NCI-H1436 (cell line): ENCODE results near the gene ARHGAP26.
A peak's percentile ranks its signal among the peaks of the same experiment; 100 is the strongest.

Experiments
- DNase-seq: peaks from one replicate; lab custom pipeline; 2025; lab: John Stamatoyannopoulos, UW

Gene ARHGAP26

DNA sequence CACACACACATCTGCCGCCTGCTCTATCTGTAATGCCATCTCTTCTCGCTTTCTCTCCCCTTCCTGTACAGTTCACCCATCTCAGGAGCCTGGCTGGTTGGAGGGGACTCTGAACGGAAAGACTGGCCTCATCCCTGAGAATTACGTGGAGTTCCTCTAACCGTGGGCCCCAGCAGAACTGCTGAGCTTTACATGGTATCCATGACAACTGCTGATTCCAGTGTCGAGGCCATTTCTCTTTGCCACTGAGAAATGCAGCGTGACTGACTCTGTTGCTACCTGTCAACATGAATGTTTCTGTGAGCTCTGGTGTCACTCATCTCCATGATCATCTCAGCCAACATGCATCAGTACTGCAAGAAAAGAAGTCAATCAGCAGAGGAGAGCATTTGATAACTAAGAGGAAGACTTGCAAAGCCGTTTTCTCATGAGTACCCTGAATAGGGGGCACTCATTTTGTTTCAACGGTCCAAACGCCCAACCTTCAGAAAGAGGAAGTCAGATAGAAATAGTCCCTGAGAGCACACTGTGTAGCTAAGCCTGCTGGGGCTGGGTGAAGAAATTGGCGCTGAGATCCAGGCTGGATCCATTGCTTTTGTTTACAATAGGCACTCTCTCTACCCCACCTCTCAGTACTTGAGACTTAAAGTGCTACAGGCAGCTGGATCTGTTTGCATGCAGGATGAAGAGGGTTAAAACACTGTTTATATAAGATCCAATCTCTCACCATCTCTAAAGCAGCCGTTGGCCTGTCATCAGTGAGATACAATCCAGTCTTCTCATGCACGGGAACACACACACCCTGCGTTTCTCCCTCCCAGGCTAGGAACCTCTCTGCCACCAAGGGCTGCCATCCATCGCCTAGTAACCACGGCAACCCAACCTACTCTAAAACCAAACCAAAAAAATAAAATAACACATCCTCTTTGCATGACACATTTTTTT, 452.4 kb downstream of the ARHGAP26 start:
- peak; percentile 77 for DNase-seq

DNA sequence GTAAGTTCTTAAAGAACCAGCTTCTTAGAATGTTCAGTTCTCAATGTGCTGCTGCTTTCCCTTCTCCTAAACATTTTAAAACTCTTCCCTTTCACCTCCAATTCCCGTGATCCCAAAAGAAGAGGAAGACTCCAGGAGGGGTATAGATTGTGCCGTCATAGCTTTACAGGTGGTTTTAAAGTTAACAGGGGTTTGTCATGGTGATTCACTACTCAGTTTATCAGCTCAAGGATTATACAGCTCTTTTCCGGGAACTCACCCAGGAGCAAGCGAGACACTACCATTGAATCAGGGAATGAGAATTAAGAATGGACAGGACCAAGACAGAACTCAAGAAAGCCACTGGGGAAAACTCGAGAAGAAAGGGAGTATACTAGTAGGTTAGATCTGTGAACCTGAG, 454.5 kb downstream of the ARHGAP26 start:
- no peak for DNase-seq

DNA sequence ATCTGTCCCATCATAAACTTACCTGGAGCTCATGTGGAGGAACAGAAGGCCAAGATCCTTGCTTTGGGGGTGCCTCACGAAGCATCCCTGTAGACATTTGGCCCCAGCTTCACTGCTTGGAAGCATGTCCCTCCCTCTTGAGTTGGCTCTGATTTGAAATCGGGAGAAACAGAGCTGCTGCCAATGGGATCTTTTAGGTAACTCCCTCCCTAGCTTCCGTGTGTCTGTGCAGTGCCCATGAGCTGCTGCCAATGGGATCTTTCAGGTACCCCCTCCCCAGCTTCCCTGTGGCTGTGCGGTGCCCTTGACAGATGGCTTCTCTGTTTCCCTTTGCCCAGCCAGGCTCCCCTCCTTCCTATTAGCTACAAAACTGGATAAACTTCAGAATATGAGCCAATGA, 455.3 kb downstream of the ARHGAP26 start:
- no peak for DNase-seq

DNA sequence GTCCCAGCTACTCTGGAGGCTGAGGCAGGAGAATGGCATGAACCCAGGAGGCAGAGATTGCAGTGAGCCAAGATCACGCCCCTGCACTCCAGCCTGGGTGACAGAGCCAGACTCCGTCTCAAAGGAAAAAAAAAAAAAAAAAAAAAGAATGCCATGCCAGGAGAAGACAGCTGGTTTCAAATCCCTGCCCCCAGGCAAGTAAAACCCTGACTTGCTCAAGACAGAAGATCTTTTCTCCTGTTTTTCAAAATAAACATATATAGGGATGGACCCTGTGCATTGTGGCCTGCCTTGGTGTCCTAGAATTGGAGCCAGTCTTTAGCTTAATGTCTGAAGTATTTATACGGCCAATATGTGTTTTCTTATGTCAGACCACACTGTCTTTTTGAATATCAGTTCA, 456.2 kb downstream of the ARHGAP26 start:
- no peak for DNase-seq

DNA sequence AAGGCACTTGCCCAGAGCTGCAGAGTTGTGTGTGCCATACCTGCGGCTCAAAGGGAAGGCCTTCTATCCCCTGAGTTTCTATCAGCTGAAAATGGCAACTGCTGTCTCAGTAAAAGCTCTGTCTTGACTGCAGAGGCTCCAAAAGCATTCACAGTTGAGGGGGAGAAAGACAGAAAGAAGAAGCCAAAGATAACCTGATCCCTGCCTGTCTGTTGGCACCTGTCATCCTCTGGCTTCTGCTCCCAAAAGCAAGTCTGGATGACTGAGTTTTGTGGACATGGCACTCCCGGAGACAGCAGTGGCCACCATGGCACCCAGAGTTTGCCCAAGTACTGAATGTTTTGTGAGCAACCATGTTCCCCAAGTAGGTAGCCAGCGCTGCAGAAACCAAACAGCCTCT, 456.7 kb downstream of the ARHGAP26 start:
- DNase-seq = no peak

DNA sequence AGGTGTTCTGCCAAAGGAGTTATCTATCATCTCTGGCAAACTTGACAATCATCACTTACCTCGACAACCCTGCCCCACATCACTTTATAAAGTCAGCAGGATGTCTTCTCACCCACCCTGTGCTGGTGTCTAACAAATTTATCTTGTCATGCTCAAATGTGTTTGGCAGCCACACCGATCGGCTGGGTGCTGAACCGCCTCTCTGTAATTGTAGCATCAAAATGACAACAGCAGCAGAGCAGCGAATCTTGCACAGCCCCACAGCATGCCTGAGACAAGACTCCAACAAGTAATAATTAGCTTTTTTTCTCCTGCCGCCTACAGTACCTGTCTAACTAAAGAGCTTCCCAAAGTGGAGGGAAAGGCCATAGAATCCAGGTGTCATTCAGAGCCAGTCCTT, 457.1 kb downstream of the ARHGAP26 start:
- no peak for DNase-seq

DNA sequence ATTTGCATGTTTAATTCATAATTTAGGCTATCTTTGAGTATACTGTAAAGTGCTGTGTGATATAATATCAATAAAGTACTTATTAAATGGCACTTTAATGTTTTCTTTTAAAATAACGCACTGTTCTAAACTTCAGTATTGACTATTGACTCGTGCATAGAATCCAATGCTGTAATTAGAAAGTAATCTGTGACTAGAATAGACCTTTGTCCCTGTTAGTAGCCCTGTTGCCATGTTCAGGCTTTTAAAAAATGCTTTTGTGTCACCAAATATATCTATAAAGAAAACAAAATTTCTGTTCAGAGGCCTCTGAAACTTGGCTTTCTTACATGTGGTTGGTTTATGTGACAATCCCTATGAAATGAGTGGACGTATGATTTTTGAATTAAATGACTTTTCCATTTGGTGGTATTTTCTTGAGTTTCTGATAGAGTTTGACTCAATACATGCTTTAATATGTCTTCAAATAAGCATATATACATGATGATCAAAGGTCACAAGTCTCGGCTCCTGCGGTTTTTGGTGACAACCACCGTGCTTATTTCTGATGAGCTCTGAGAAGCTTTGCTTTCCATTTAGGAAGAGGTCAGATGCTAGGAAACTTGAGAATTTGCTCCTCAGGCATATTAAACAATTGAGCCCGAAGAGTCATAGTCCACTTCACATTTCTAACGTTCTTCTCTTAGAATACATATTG, 458.6 kb downstream of the ARHGAP26 start:
- DNase-seq = no peak

DNA sequence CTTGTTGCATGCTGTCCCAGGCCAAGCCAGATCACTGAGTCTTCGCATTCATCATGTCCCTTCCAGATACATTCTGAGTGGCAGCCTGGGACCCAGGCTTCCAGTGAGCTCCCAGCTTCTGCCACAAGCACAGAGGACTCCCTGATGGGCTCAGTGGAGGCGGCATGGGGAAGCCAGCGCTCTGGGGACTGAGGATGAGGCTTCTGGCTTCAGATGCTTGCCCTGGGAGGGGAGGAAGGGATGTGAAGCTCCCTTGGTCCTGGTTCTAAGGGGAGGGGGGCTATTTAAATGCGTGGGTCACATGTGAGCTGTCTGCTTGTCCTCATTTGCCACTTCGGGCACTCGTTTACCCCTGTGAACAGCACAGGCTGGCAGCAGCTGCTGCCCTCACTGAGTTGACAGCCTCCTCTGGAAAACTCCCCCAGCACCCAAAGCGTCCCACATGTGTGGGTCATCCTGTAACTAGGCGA, 459.3 kb downstream of the ARHGAP26 start:
- no peak for DNase-seq

DNA sequence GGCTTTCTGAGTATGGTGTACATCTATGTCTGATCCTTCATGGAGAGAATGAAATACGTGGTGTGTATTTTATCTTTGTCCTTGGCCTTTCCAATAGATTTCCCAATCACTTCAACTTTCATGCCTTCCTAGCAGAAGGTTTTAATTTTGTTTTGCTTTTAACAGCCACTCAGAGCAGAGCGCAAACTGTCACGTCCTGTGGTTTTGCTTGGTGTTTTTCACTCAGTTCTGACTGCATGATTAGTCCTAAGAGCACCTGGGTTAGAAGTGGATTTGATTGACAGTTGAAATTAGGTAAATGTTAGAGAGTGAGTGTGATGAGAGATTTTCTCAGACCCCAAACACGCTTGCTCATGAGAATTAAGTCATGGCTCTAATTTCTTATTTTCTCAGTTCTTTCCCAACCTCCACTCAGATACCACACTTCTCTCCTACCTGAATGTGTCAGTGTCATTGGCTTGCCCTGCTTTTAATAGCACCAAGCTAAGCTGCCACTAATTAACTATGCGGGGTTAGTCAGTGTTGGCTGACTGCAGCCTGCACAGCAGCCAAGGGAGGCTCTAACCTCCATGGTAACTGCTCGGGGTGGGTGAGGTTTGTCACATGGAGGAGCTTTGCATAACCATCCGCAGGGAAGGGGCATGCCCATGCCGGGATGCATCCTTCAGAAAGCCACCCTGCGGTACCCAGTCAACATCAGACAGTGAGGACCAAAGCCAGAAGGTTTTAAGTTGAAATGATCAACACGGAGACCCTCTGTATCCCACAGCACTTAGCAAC, 459.9 kb downstream of the ARHGAP26 start:
- peak; percentile 25 for DNase-seq

DNA sequence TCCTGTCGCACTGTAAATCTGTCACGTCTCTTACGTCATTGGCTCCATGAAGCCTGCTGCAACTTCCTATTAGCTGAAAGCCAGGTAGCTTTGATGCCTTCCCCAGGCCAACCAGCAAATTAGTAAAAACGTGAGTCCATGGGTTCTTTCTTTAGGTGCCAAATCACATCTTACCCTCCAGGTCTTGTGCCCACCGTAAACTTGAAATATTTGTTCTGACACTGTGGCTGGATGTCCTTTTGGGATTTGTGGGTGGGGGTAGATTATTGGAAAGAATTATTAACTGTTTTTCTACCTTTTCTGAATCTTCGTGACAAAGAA, 460.5 kb downstream of the ARHGAP26 start:
- peak; percentile 24 for DNase-seq

DNA sequence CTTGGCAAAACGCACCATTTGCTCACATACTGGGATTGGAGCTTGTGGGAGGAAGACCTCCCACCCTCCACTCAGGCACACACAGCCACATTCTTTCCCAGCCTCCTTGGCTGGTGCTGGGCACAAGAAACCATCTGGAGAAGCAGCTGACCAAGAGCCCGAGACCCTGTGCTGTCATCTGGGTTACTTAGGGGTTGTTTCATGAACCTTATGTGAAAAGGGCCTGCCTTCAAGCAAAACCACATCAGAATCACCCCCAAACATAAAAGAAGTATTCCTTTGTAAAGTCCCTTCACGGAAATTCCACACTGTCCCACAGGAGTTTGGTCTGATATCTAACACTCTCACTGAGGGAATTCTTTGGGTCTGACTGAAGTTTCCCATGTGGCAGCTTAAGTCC, 461.2 kb downstream of the ARHGAP26 start:
- no peak for DNase-seq

DNA sequence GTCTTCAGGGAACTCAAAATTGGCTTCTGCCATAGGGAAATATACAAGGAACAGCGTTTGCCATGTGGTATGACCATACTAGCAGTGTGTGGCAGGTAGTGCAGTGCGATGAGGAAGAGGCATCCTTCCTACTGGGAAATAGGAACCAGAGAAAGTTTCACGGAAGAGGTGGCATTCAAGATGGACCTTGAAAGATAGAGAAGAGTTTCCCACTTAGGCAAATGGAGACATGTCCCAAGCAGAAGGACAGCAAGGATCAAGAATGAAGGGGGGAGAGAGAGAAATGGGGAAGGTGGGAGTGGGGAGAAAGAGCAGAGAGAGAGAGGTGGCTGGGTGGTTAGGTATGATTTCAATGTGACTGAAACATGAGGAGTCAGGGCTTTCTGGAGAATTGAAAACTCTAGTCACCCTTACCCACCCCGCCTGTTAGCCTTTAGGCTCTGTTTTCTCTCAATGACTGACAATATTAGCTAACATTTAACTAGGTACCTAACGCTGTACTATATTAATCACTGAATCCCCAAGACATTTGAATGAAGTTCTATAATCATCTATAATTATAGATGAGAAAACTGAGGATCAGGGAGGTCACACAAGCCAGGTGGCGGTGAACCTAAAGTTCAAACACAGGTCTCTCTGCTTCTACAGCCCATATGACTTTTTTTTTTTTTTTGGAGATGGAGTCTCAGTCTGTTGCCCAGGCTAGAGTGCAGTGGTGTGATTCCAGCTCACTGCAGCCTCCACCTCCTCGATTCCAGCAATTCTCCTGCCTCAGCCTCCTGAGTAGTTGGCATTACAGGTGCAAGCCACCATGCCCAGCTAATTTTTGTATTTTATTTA, 462.0 kb downstream of the ARHGAP26 start:
- DNase-seq = no peak

DNA sequence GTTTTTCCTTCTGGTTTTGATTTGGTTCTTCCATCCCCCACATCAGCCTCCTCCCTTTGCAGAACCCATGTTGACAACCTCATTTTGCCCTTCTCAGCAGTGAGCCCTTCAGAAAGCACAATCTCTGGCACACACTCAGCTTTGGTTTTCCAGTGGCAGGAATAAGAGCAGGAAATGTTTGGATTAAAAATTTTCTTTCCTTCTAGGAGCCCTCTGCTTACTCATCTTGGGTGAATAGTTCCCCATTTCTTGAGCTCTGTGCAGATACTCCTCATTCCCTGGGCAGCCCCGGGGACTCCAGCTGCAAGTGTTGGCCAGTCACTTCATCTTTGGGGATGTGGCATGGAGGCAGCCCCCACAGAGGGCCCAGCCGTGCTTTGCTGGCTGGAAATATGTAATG, 462.9 kb downstream of the ARHGAP26 start:
- no peak for DNase-seq

DNA sequence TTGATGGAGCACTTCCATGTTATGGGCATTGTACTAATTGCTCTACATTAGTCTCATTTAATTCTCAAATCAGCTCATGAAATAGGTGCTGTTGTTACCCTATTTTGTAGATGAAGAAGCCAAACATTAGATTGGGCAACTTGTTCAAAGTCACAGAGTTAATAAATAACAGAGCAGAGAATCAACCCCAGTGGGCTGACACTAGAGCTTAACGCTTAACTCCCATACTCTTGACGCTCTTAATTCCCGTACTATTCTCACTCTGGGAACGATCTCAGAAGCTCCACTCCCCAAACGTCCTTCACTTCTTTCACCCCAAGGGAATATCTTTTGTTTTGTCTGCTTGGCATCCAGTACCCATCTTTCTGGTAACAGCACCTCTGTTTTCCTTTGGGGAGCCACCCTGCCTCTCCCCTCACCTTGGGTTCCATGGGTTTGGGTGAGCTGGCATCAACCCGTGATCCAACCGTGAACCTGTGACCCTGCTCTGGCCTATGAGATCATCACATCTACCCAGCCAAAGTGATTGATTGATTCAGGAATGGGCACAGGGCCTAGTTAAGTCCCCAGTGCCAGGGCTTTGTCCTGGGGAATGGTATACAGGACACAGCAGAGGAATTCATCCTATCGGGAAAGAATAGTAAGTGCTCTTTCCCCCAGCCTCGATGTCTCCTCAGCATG, 464.1 kb downstream of the ARHGAP26 start:
- DNase-seq = no peak

DNA sequence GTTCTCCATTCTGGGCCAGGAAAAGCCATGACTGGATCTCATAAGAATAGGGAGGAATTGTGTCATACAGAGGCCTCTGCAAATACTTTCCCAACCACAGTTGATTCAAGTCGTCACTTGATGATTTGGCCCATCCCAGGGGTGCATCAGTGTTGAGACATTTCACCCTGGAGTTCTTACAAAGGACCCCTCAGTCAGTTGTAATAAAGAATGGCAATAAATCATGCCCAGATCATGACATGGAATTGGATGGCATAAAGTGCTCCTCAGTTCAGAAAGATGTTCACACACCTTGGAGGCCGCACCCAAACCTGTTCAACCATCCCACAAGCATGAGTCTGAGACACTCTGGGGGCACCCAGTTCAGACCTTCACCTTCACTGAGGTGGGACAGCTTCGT, 465.2 kb downstream of the ARHGAP26 start:
- DNase-seq = no peak

DNA sequence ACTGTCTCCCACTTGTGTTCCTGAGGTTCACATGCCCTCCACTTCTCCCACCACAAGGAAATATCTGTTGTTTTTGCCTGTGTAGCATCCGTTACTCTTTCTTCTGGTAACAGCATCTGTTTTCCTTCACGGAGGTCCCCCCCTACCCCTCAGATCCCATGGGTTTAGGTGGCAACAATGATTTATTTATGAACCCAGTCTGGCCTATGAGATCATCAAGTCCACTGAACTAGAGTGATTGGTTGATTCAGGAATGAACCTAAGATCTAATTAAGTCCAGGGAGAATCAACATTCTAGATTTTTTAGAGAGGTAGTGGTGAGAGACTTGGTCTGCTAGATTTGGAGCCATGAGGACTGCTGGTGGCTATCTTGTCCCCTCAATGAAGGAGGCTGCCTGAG, 466.5 kb downstream of the ARHGAP26 start:
- no peak for DNase-seq

DNA sequence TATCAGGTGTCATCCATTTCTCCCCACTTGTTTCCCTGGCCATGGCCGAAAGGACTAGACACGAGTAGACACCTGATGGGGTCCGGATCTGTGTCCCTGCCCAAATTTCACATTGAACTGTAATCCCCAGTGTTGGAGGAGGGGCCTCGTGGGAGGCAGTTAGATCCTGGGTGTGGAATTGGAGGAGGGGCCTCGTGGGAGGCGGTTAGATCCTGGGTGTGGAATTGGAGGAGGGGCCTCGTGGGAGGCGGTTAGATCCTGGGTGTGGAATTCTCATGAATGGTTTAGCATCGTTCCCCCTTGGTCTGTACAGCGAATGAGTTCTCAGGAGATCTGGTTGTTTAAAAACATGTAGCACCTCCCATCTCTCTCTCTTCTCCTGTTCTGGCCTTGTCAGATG, 467.5 kb downstream of the ARHGAP26 start:
- DNase-seq = no peak

DNA sequence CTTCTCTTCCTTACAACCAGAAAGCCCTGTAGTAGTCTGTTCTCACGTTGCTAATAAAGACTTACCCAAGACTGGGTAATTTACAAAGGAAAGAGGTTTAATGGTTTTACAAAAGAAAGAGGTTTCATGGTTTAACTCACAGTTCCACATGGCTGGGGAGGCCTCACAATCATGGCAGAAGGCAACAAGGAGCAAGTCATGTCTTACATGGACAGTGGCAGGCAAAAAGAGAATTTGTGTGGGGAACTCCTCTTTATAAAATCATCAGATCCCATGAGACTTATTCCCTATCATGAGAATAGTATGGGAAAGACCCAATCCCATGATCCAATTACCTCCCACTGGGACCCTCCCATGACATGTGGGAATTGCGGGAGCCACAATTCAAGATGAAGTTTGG, 468.4 kb downstream of the ARHGAP26 start:
- no peak for DNase-seq

DNA sequence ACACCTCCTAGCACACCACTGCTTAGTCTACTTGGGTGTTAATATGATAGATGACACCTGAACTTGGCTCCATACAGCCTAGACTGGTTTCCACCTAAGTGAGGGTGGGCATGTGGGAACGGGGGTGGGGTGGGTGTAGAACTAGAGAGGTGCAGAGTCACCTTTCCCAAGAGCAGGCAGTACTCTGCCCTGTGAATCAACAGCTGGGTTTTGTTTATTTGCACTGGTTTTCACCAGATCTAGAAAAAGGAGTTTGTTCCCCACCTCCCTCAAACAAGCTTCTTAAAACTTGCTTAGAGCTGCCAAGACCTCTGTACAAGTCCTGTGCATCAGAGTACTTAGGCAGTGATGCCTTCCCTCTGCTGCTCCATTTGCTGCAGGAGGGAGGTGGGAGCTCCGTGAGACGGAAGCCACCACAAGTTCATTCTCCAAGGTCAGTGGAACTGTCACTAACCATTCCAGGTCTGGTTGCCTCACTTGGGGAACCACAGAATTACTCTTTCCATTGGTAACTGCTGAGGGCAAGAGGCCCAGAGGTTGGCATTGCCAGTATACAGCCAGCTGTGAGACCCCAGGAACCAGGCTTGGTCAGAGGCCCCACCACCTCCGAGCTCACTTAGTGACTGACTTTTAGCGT, 469.8 kb downstream of the ARHGAP26 start:
- no peak for DNase-seq

DNA sequence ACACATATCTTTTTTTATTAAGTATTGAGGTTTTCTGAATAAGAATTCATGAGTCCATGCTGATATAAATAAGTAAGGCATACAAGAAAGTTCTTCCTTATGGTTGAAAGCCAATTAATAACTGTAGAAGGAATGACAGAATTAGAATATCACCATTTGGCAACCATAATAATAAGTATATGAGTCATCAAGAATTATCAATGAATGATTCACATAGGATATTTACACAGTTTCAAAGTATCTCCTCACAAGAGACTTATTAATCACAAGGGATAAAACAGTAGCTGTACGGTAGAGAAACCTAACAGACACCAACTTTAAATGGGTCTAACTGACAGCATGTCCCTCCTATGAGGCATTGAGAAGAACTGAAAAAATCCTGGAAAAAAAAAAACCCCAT, 471.7 kb downstream of the ARHGAP26 start:
- no peak for DNase-seq

DNA sequence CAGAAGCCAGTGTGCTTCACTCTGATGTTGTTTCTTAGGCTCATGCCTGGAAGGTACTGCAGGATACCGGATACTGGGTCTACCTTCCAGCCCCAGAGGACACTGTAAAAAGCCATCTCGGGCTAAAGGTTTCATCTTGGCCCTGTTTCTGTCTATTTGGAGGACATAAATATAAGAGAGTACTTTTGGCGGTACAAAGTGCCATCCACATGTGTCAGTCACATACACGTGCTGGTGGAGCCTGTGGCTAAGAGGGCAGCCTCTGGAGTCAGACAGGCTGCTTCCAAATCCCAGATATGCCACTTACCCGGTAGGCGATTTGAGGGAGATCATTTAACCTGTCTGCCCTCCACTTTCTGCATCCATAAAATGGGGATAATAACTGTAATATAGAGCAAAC, 472.9 kb downstream of the ARHGAP26 start:
- no peak for DNase-seq
